Measurements from ENCODE around the gene NLRC5.

- TF ChIP-seq CTCF (IDR thresholded peaks at IDR 0.05) (no peak), POLR2A (IDR thresholded peaks at IDR 0.05) (no peak)
Observed at GRCh38 chr16:57012353-57012752, 23.0 kb downstream of the NLRC5 start.

All from Peyer's patch (tissue), 4 donors.